ENCODE measurements around the gene WDR27.
A peak's percentile ranks its signal among the peaks of the same experiment; 100 is the strongest.
"Not testable (repeated sequence)": the region's sequence is repeated elsewhere in the genome, so short reads cannot be mapped to it uniquely, and the experiment has no call there.

The WDR27 gene

DNA sequence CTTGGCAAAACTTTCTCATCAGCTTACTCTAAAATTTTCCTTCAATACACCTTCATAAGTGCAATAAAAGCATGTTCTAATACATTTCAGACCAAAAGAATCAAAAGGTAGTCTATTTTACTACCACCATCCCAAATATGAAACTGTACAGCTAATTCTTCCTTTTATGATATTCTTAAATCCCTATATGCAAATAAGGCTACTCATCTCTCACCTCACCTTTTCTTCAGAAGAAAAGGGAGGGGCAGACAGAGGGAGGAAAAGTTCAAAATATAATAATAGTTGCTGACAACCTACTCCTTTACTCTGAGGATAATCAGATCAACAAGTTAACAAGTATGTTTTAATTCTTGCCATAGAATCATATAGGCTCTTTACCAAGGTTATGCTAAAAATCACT lies 7.5 kb upstream of the WDR27 start:
- DNase-seq (ENCODE audit: low read depth) = no peak

DNA sequence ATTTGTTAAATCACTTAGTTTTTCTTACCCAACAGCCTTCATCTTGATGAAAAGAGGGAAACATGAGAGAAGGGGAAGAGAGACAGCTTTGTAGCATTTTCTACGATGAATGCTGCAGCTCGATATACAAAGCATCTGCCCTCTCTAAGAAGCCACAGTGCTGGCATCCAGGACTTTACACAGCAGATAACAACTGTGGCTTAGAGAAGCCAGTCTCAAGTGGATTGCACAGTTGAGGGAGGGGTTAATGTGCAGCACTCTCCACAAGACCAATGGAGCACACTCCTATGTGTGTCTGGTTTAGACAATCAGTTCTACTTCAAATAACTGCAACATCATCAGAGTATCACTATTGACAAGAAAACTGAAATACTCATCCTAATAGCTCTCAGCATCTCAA lies 5.9 kb upstream of the WDR27 start:
- no peak for DNase-seq (ENCODE audit: low read depth)

DNA sequence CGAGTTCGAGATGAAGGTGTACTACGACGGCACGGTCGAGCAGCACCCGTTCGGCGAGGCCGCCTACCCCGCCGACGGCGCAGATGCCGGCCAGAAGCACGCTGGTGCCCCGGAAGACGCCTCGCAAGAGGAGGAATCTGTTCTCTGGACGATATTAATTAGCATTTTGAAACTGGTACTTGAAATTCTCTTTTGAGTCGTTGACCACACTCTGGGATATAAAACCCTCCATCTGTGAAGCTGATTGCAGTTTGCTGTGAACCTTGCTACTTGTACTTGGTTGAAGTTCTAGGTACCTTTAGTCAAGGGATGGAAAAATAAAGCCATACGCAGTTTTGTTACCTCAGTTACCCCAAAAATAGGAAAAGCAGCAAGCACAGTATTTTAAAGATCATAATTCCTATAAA lies 1.0 kb upstream of the WDR27 start:
- DNase-seq (ENCODE audit: low read depth) = no peak

GRCh38 chr6:169701311-169701953 lies 397 bp downstream of the WDR27 start:
- no peak for DNase-seq (ENCODE audit: low read depth)

GRCh38 chr6:169700296-169700695 lies 1.5 kb downstream of the WDR27 start:
- DNase-seq (ENCODE audit: low read depth) = no peak

DNA sequence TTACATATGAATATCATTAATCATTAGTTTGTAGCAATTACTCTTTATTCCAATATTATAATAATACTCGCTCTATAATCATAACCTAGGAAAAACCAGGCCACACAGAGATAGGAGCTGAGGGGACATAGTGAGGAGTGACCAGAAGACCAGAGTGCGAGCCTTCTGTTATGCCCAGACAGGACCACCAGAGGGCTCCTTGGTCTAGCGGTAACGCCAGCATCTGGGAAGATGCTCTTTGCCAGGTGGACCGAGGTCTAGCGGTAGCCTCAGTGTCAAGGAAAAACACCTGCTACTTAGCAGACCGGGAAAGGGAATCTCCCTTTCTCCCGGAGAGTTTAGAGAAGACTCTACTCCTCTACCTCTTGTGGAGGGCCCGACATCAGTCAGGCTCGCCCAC lies 4.7 kb downstream of the WDR27 start:
- DNase-seq (ENCODE audit: low read depth) = not testable (repeated sequence)

GRCh38 chr6:169695131-169695530 lies 6.7 kb downstream of the WDR27 start:
- no peak for DNase-seq (ENCODE audit: low read depth)

DNA sequence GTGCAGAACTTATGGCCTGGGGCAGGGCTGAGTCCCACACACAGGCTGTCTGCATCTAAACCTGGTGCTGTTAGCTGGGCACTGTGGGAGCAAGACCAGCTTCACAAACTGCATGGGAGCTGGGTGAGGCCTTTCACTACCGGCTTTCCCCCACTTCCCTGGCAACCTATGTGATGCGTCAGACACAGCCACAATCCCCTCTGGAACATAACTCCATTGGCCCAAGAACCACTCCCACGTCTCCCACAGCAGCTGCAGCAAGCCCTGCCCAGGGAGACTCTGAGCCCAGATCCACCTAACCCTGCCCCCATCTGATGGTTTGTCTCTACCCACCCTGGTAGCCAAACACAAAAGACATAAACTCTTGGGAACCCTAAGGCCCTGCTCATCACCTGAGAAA lies 9.3 kb downstream of the WDR27 start:
- DNase-seq (ENCODE audit: low read depth) = no peak

DNA sequence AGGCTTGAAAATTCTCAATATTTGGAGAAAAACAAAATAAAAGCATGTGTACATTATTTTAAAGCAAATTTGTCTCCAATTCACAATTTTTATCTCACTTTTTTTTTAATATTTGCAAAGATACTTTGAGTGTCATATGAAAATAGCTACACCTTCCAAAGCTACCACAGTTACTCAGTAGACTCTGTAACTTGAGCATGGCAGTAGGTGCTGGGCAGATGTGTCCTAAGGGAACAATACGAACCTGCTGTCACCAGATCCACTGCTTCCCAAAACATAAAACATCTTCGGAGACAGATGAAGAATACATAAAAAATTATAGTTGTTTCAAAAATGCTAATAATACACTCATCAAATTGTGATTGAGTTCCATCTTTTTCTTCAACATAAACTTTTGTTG lies 10.6 kb downstream of the WDR27 start:
- no peak for DNase-seq (ENCODE audit: low read depth)

GRCh38 chr6:169689287-169689686 lies 12.5 kb downstream of the WDR27 start:
- DNase-seq (ENCODE audit: low read depth) = peak; percentile 54

DNA sequence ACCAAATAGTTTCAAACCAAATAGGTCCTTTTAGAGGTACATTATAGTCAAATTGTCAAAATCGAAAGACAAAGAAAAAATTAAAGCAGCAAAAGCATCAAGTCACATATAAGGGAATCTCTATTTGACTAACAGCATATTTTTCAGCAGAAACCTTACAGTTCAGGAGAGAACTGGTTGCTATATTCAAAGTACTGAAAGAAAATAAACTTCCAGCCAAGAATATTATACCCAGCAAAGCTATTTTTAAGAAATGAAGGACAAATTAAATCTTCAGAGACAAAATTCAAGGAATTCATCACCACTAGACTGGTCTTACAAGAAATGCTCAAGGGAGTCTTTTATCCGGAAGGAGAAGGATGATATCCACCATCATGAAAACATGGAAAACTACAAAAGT lies 16.0 kb downstream of the WDR27 start:
- DNase-seq (ENCODE audit: low read depth) = no peak

DNA sequence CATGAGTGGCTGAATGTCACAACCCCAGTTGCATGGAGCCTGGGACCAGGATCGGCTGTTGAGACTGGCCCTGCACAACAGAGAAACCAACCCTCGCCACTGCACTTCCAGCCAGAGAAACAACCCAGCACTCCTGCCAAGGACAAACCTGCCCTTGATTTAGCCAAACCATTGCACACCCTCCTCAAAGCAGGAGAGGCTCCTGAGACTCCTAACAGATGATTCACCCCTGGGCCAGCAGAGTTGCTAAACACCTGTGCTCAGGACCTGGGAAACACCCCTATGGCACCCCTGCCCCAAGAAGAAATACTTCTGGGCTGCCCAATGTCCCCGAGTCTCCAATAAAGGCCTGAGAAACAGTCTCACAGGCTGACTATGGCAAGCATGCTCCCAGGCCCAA lies 17.8 kb downstream of the WDR27 start:
- no peak for DNase-seq (ENCODE audit: low read depth)

DNA sequence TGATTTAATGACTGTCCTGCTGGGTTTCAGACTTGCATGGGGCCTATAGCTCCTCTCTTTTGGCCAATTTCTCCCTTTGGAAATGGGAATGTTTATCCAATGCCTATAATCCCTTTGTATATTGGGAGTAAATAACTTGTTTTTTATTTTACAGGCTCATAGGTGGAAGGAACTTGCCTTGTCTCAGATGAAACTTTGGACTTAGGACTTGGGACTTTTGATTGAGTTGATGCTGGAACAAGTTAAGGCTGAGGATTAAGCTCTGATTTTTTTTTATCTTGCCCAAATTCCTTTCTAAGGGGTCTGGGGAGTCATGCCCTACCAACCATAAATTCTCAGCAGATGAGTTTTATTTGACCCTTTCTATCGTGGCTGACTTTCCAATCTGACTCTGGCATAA lies 23.5 kb downstream of the WDR27 start:
- DNase-seq (ENCODE audit: low read depth) = no peak

DNA sequence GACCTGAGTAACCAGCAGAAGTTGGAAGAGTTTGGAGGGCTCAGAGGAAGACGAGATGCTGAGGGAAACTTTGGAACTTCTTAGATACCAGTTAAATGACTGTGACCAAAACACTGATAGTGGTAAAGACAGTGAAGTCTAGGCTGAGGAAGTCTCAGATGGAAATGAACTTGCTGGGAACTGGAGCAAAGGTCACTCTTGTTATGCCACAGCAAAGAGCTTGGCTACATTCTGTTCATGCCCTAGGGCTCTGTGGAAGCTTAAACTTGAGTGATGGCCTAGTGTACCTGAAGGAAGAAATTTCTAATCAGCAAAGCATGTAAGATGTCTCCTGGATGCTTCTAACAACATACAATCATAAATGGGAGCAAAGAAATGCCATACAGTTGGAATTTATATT lies 24.7 kb downstream of the WDR27 start:
- no peak for DNase-seq (ENCODE audit: low read depth)

GRCh38 chr6:169675011-169675410 lies 26.8 kb downstream of the WDR27 start:
- DNase-seq (ENCODE audit: low read depth) = no peak

DNA sequence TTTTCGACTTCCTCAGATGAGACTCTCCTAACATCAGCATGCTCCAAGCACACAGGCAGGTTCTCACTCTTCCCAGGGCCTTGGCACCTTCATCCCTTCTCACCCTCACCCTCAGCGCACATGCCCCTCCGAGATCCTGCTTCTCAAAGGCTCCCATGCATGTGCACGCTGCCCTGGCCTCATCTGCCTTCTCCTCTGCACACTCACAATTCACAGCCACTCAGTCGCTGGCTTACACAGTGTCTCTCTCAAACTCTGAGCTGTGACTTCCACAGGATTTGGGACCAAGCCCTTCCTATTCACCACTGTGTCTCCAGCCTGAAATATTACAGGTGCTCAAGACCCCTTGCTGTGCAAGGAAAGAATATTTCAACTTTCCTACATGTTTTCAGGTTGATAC lies 30.3 kb downstream of the WDR27 start:
- DNase-seq (ENCODE audit: low read depth) = no peak

DNA sequence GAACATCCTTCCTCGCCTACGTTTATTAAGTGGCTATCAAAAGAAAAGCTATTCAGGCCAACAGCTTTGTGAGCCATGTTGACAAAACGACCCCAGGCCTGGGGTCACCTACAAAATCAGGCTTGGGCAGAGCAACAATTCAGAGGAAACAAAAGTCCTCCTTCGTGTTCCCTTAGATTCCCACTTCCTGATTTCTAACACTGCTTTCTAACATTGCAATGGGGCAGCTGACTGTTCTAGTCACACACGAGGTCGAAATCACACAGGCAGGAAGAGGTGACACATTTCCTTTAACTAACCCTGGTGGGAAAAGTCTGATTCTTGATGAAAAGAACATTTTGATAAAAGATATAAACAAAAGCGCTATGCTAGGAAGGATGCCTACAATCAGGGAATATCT lies 31.9 kb downstream of the WDR27 start:
- DNase-seq (ENCODE audit: low read depth) = no peak

- no peak for DNase-seq (ENCODE audit: low read depth)
These were observed 32.7 kb downstream of the WDR27 start for GRCh38 chr6:169669147-169669546.

- DNase-seq (ENCODE audit: low read depth) = no peak
These were observed 33.5 kb downstream of the WDR27 start for GRCh38 chr6:169668203-169668847.

- no peak for DNase-seq (ENCODE audit: low read depth)
These were observed 34.1 kb downstream of the WDR27 start for GRCh38 chr6:169667716-169668115.

GRCh38 chr6:169666441-169666840 lies 35.4 kb downstream of the WDR27 start:
- DNase-seq (ENCODE audit: low read depth) = no peak

GRCh38 chr6:169665289-169665688 lies 36.5 kb downstream of the WDR27 start:
- DNase-seq (ENCODE audit: low read depth) = no peak

GRCh38 chr6:169664227-169664626 lies 37.6 kb downstream of the WDR27 start:
- DNase-seq (ENCODE audit: low read depth) = no peak

GRCh38 chr6:169663468-169663867 lies 38.4 kb downstream of the WDR27 start:
- no peak for DNase-seq (ENCODE audit: low read depth)

All from fibroblast of the conjunctiva (primary cell).